Trophoblast cell (in vitro differentiated cells and primary cell): ENCODE data around the gene TDRD3.

ENCODE experiments used
- DNase-seq, 2 donors: peaks; one replicate each; pipeline ENCODE4 v3.0.0-alpha.2; 2016
- H2AFZ ChIP-seq: 2 replicates; pipeline ENCODE4 v1.6.1; 2013; ENCODE audit warnings: low read length, moderate library complexity, mild to moderate bottlenecking; ENCODE audit not compliant: insufficient read depth, poor library complexity
- H2AK5ac ChIP-seq: 2 replicates; pipeline ENCODE4 v1.6.1; 2013; ENCODE audit warnings: mild to moderate bottlenecking, low read length
- H2BK120ac ChIP-seq: 2 replicates; pipeline ENCODE4 v1.6.1; 2013; ENCODE audit warnings: low read length, mild to moderate bottlenecking, moderate library complexity; ENCODE audit not compliant: insufficient read depth, poor library complexity
- H2BK12ac ChIP-seq: 2 replicates; pipeline ENCODE4 v1.6.1; 2013; ENCODE audit warnings: mild to moderate bottlenecking, low read length, moderate library complexity
- H2BK5ac ChIP-seq: 2 replicates; pipeline ENCODE4 v1.6.1; 2013; ENCODE audit warnings: low read length, low read depth, moderate library complexity, mild to moderate bottlenecking; ENCODE audit not compliant: poor library complexity
- H3K14ac ChIP-seq: 2 replicates; pipeline ENCODE4 v1.6.1; 2013; ENCODE audit warnings: mild to moderate bottlenecking, low read length
- H3K18ac ChIP-seq: 2 replicates; pipeline ENCODE4 v1.6.1; 2013; ENCODE audit warnings: mild to moderate bottlenecking, low read length
- H3K23ac ChIP-seq: 2 replicates; pipeline ENCODE4 v1.6.1; 2013; ENCODE audit warnings: low read length
- H3K27ac ChIP-seq: 2 replicates; pipeline ENCODE4 v1.5.1; 2013; ENCODE audit warnings: low read depth, mild to moderate bottlenecking, inconsistent platforms, low read length, moderate library complexity
- H3K27me3 ChIP-seq: 2 replicates; pipeline ENCODE4 v1.6.1; 2013; ENCODE audit warnings: inconsistent platforms, mild to moderate bottlenecking, low read length, moderate library complexity; ENCODE audit not compliant: insufficient read depth
- H3K36me3 ChIP-seq, 2 experiments: 1 replicate in 1 of 2; 2 replicates in 1 of 2; pipeline ENCODE4 v1.6.1; 2013; ENCODE audit warnings: low read length in 2 of 2, mild to moderate bottlenecking in 2 of 2, moderate library complexity in 1 of 2; ENCODE audit not compliant: insufficient read depth in 2 of 2, control insufficient read depth in 1 of 2
- H3K4ac ChIP-seq: 2 replicates; pipeline ENCODE4 v1.6.1; 2013; ENCODE audit warnings: low read depth, mild to moderate bottlenecking, low read length, moderate library complexity
- H3K4me1 ChIP-seq, 2 experiments: 1 replicate in 1 of 2; 2 replicates in 1 of 2; pipeline ENCODE4 v1.6.1; 2013; ENCODE audit warnings: low read length in 2 of 2, mild to moderate bottlenecking in 2 of 2, moderate library complexity in 1 of 2; ENCODE audit not compliant: insufficient read depth in 2 of 2, control insufficient read depth in 1 of 2
- H3K4me2 ChIP-seq: 2 replicates; pipeline ENCODE4 v1.6.1; 2013; ENCODE audit warnings: inconsistent platforms, mild to moderate bottlenecking, low read length, moderate library complexity
- H3K4me3 ChIP-seq: 2 replicates; pipeline ENCODE4 v1.5.1; 2013; ENCODE audit warnings: mild to moderate bottlenecking, low read depth, low read length, inconsistent platforms
- H3K79me1 ChIP-seq: one replicate; pipeline ENCODE4 v1.6.1; 2013; ENCODE audit warnings: low read length
- H3K79me2 ChIP-seq: 2 replicates; pipeline ENCODE4 v1.6.1; 2013; ENCODE audit warnings: low read length, mild to moderate bottlenecking; ENCODE audit not compliant: control insufficient read depth, insufficient read depth, poor library complexity
- H3K9ac ChIP-seq: 2 replicates; pipeline ENCODE4 v1.6.1; 2013; ENCODE audit warnings: mild to moderate bottlenecking, low read length
- H3K9me3 ChIP-seq: 2 replicates; pipeline ENCODE4 v1.6.1; 2013; ENCODE audit warnings: low read depth, mild to moderate bottlenecking, control low read depth, inconsistent platforms, low read length; ENCODE audit not compliant: insufficient read depth
- H4K12ac ChIP-seq: 2 replicates; pipeline ENCODE4 v1.6.1; 2013; ENCODE audit warnings: low read depth, mild to moderate bottlenecking, low read length, moderate library complexity
- H4K8ac ChIP-seq: 2 replicates; pipeline ENCODE4 v1.6.1; 2013; ENCODE audit warnings: low read depth, mild to moderate bottlenecking, low read length, moderate library complexity
- H4K91ac ChIP-seq: one replicate; pipeline ENCODE4 v1.6.1; 2013; ENCODE audit warnings: low read depth, mild to moderate bottlenecking, low read length, moderate library complexity
- WGBS: extraction: QIAGEN DNeasy Blood & Tissue Kit; methylation state at CpG from one replicate; pipeline ENCODE4 v1.1.7; 2013; ENCODE audit warnings: missing lambda C conversion rate; ENCODE audit not compliant: insufficient read length, insufficient coverage; ENCODE audit errors: extremely low coverage; 5-methylcytosine and 5-hydroxymethylcytosine counted together

TDRD3 gene

GRCh38 chr13:60431108-60431700 lies 34.2 kb downstream of the TDRD3 start:
- H3K36me3 ChIP-seq, result no peaks in the 10 kb centered on the region
- no peak overlapping the region for H4K12ac ChIP-seq
- H3K27me3 ChIP-seq, result no peaks in the 10 kb centered on the region
- no peaks in the 10 kb centered on the region for H3K79me1 ChIP-seq
- H2AK5ac ChIP-seq, result no peak overlapping the region
- H4K8ac ChIP-seq, result no peak overlapping the region
- no peaks in the 10 kb centered on the region for H3K79me2 ChIP-seq
- H3K9me3 ChIP-seq, result no peaks in the 10 kb centered on the region
- H4K91ac ChIP-seq, result no peak overlapping the region
- H2BK5ac ChIP-seq, result no peak overlapping the region
- H2AFZ ChIP-seq, result no peak overlapping the region
- H2BK12ac ChIP-seq, result no peak overlapping the region
- H3K18ac ChIP-seq, result no peak overlapping the region
- no peak overlapping the region for H3K4me3 ChIP-seq
- no peak overlapping the region for H3K23ac ChIP-seq
- no peak overlapping the region for H3K9ac ChIP-seq
- no peak overlapping the region for H3K4ac ChIP-seq
- no peaks in the 10 kb centered on the region for H3K4me1 ChIP-seq
- no peak overlapping the region for H3K14ac ChIP-seq
- no peak overlapping the region for H2BK120ac ChIP-seq
- peak; percentile 0 to 81 for DNase-seq
- no peak overlapping the region for H3K4me2 ChIP-seq
- no peak overlapping the region for H3K27ac ChIP-seq

- Histone ChIP-seq H3K14ac (no peak overlapping the region), H2BK120ac (no peak overlapping the region), H2BK5ac (no peak overlapping the region), H3K4me3 (no peak overlapping the region), H3K27ac (no peak overlapping the region), H2AFZ (no peak overlapping the region), H4K12ac (no peak overlapping the region), H2BK12ac (no peak overlapping the region), H2AK5ac (no peak overlapping the region), H3K27me3 (no peaks in the 10 kb centered on the region), H3K79me2 (no peaks in the 10 kb centered on the region), H3K18ac (no peak overlapping the region), H3K4me2 (no peak overlapping the region), H4K91ac (no peak overlapping the region), H3K9ac (no peak overlapping the region), H3K4me1 (no peaks in the 10 kb centered on the region), H3K9me3 (no peaks in the 10 kb centered on the region), H3K4ac (no peak overlapping the region), H3K36me3 (no peaks in the 10 kb centered on the region), H3K79me1 (no peaks in the 10 kb centered on the region), H4K8ac (no peak overlapping the region), H3K23ac (no peak overlapping the region)
- DNase-seq, result no peak
- no CpG with 5 or more reads among the region's 6 CpGs for WGBS
These were observed 36.5 kb downstream of the TDRD3 start for GRCh38 chr13:60433505-60433904.

- H4K91ac ChIP-seq, result no peak overlapping the region
- no peak overlapping the region for H2BK5ac ChIP-seq
- H3K27ac ChIP-seq, result no peak overlapping the region
- H2AK5ac ChIP-seq, result no peak overlapping the region
- no peak overlapping the region for H4K8ac ChIP-seq
- WGBS, result no CpG with 5 or more reads among the region's 2 CpGs
- H3K36me3 ChIP-seq, result no peaks in the 10 kb centered on the region
- no peaks in the 10 kb centered on the region for H3K9me3 ChIP-seq
- no peaks in the 10 kb centered on the region for H3K27me3 ChIP-seq
- no peak overlapping the region for H2BK120ac ChIP-seq
- no peak overlapping the region for H3K4ac ChIP-seq
- no peak overlapping the region for H2BK12ac ChIP-seq
- no peak overlapping the region for H3K4me3 ChIP-seq
- no peak overlapping the region for H3K14ac ChIP-seq
- no peaks in the 10 kb centered on the region for H3K4me1 ChIP-seq
- no peak overlapping the region for H3K9ac ChIP-seq
- H3K23ac ChIP-seq, result no peak overlapping the region
- no peaks in the 10 kb centered on the region for H3K79me2 ChIP-seq
- no peak for DNase-seq
- no peak overlapping the region for H2AFZ ChIP-seq
- no peak overlapping the region for H4K12ac ChIP-seq
- H3K79me1 ChIP-seq, result no peaks in the 10 kb centered on the region
- no peak overlapping the region for H3K18ac ChIP-seq
- no peak overlapping the region for H3K4me2 ChIP-seq
These were observed 38.8 kb downstream of the TDRD3 start for GRCh38 chr13:60435762-60436374.

GRCh38 chr13:60439201-60439600 lies 42.2 kb downstream of the TDRD3 start:
- Histone ChIP-seq H3K23ac (no peak overlapping the region), H3K36me3 (no peaks in the 10 kb centered on the region), H3K27ac (no peak overlapping the region), H3K4me1 (no peaks in the 10 kb centered on the region), H4K8ac (no peak overlapping the region), H3K14ac (no peak overlapping the region), H3K9ac (no peak overlapping the region), H2BK120ac (no peak overlapping the region), H3K4me2 (no peak overlapping the region), H2AFZ (no peak overlapping the region), H3K4me3 (no peak overlapping the region), H3K18ac (no peak overlapping the region), H2BK5ac (no peak overlapping the region), H2BK12ac (no peak overlapping the region), H3K79me1 (no peaks in the 10 kb centered on the region), H3K27me3 (no peaks in the 10 kb centered on the region), H3K79me2 (no peaks in the 10 kb centered on the region), H3K4ac (no peak overlapping the region), H4K12ac (no peak overlapping the region), H2AK5ac (no peak overlapping the region), H4K91ac (no peak overlapping the region), H3K9me3 (no peaks in the 10 kb centered on the region)
- WGBS, result no CpG with 5 or more reads among the region's 2 CpGs
- no peak for DNase-seq
